ENCODE results near the gene CCDC91.

Gene CCDC91

GRCh38 chr12:28506271-28506670, 316.0 kb downstream of the CCDC91 start:
- Histone ChIP-seq H3K4me1 (ENCODE audit: control insufficient read depth in 1 of 2, insufficient read depth in 2 of 2, low read length in 2 of 2) (peaks cover 0 to 6% of the 10 kb centered on the region in 2 donors), H3K36me3 (ENCODE audit: control insufficient read depth in 1 of 2, insufficient read depth in 2 of 2, low read length in 2 of 2) (no peaks in the 10 kb centered on the region), H3K4me3 (ENCODE audit: low read depth in 1 of 2, low read length in 2 of 2) (no peak overlapping the region), H3K9me3 (ENCODE audit: control insufficient read depth in 1 of 2, low read length in 2 of 2) (no peaks in the 10 kb centered on the region), H3K27ac (ENCODE audit: low read length) (no peak overlapping the region), H3K27me3 (ENCODE audit: low read depth, low read length) (no peaks in the 10 kb centered on the region)

DNA sequence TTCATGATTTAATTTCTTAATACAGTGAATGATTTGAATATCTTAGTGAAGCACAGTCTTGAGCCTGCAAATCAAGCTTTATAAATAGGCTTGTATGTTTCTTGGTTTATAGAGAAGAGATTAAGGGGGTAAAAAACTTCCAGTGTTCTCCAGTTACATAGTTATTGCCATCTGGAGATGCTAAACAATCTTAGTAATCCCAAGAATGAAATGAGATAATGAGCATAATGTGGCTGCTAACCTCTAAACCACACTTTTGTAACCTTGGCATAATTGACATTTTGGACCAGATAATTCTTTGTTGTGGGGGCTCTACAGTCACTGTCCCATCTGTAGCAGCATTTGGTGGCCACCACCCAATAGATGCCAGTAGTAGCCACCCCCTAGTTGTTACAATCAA, 316.8 kb downstream of the CCDC91 start:
- H3K36me3 ChIP-seq (ENCODE audit: control insufficient read depth in 1 of 2, insufficient read depth in 2 of 2, low read length in 2 of 2), result no peaks in the 10 kb centered on the region
- H3K27me3 ChIP-seq (ENCODE audit: low read depth, low read length), result no peaks in the 10 kb centered on the region
- no peak overlapping the region for H3K4me3 ChIP-seq (ENCODE audit: low read depth in 1 of 2, low read length in 2 of 2)
- H3K9me3 ChIP-seq (ENCODE audit: control insufficient read depth in 1 of 2, low read length in 2 of 2), result no peaks in the 10 kb centered on the region
- H3K4me1 ChIP-seq (ENCODE audit: control insufficient read depth in 1 of 2, insufficient read depth in 2 of 2, low read length in 2 of 2), result peaks cover 0 to 6% of the 10 kb centered on the region in 2 donors
- no peak overlapping the region for H3K27ac ChIP-seq (ENCODE audit: low read length)

GRCh38 chr12:28507867-28508266, 317.6 kb downstream of the CCDC91 start:
- Histone ChIP-seq H3K36me3 (ENCODE audit: control insufficient read depth in 1 of 2, insufficient read depth in 2 of 2, low read length in 2 of 2) (no peaks in the 10 kb centered on the region), H3K27me3 (ENCODE audit: low read depth, low read length) (no peaks in the 10 kb centered on the region), H3K27ac (ENCODE audit: low read length) (no peak overlapping the region), H3K4me1 (ENCODE audit: control insufficient read depth in 1 of 2, insufficient read depth in 2 of 2, low read length in 2 of 2) (peaks cover 0 to 6% of the 10 kb centered on the region in 2 donors), H3K4me3 (ENCODE audit: low read depth in 1 of 2, low read length in 2 of 2) (no peak overlapping the region), H3K9me3 (ENCODE audit: control insufficient read depth in 1 of 2, low read length in 2 of 2) (no peaks in the 10 kb centered on the region)

DNA sequence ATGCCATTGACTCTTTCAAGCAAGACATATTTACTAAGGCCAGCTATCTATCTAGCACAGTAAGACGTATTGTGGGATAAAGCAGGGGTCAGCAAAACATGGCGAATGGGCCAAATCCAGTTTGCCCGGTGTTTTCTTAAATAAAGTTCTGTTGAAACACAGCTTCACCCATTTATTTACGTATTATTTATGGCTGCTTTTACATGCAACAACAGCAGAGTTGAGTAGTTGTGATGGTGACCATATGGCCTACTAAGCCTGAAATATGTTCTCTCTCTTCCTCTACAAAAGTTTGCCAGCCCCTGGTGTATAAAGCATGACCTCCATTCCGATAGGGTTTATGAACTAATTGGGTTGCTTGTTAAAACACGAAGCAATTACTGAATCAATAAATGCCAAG, 322.1 kb downstream of the CCDC91 start:
- H3K9me3 ChIP-seq (ENCODE audit: control insufficient read depth in 1 of 2, low read length in 2 of 2), result no peaks in the 10 kb centered on the region
- no peaks in the 10 kb centered on the region for H3K36me3 ChIP-seq (ENCODE audit: control insufficient read depth in 1 of 2, insufficient read depth in 2 of 2, low read length in 2 of 2)
- no peak overlapping the region for H3K4me3 ChIP-seq (ENCODE audit: low read depth in 1 of 2, low read length in 2 of 2)
- H3K27me3 ChIP-seq (ENCODE audit: low read depth, low read length), result no peaks in the 10 kb centered on the region
- H3K27ac ChIP-seq (ENCODE audit: low read length), result no peak overlapping the region
- no peaks in the 10 kb centered on the region for H3K4me1 ChIP-seq (ENCODE audit: control insufficient read depth in 1 of 2, insufficient read depth in 2 of 2, low read length in 2 of 2)

- no peaks in the 10 kb centered on the region for H3K27me3 ChIP-seq (ENCODE audit: low read depth, low read length)
- H3K9me3 ChIP-seq (ENCODE audit: control insufficient read depth in 1 of 2, low read length in 2 of 2), result no peaks in the 10 kb centered on the region
- H3K4me3 ChIP-seq (ENCODE audit: low read depth in 1 of 2, low read length in 2 of 2), result no peak overlapping the region
- H3K36me3 ChIP-seq (ENCODE audit: control insufficient read depth in 1 of 2, insufficient read depth in 2 of 2, low read length in 2 of 2), result no peaks in the 10 kb centered on the region
- H3K4me1 ChIP-seq (ENCODE audit: control insufficient read depth in 1 of 2, insufficient read depth in 2 of 2, low read length in 2 of 2), result no peaks in the 10 kb centered on the region
- no peak overlapping the region for H3K27ac ChIP-seq (ENCODE audit: low read length)
Measured at GRCh38 chr12:28512876-28513275, 322.6 kb downstream of the CCDC91 start.

DNA sequence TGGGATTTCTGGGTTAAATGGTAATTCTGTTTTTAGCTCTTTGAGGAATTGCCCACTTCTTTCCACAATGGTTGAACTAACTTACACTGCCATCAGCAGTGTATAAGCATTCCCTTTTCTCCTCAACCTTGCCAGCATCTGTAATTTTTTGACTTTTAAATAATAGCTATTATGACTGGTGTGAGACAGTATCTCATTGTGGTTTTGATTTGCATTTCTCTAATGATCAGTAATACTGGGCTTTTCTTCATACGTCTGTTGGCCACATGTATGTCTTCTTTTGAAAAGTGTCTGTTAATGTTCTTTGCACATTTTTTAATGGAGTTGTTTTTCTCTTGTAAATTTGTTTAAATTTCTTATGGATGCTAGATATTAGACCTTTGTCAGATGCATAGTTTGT, 323.7 kb downstream of the CCDC91 start:
- H3K36me3 ChIP-seq (ENCODE audit: control insufficient read depth in 1 of 2, insufficient read depth in 2 of 2, low read length in 2 of 2), result no peaks in the 10 kb centered on the region
- no peaks in the 10 kb centered on the region for H3K9me3 ChIP-seq (ENCODE audit: control insufficient read depth in 1 of 2, low read length in 2 of 2)
- no peak overlapping the region for H3K4me3 ChIP-seq (ENCODE audit: low read depth in 1 of 2, low read length in 2 of 2)
- no peaks in the 10 kb centered on the region for H3K4me1 ChIP-seq (ENCODE audit: control insufficient read depth in 1 of 2, insufficient read depth in 2 of 2, low read length in 2 of 2)
- H3K27ac ChIP-seq (ENCODE audit: low read length), result no peak overlapping the region
- H3K27me3 ChIP-seq (ENCODE audit: low read depth, low read length), result no peaks in the 10 kb centered on the region

DNA sequence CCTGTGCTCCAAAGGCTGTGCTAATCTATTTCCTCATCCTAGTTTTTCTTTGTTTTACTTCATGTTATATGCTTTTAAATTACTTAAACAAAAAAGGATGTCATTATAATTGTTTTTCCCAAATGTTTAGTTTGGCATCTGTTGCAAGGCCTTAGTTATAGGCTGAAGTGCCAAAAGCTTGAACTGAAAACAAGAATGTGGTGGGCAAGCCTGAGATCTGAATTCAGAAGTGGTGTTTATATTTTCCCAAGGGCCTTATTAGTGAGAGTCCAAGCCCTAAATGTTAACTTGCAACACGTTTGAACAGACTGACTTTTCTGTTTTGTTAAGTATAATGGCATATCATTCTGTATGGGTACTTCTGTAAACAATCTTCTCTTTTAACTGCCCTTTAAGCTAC, 326.8 kb downstream of the CCDC91 start:
- H3K27ac ChIP-seq (ENCODE audit: low read length), result no peak overlapping the region
- H3K36me3 ChIP-seq (ENCODE audit: control insufficient read depth in 1 of 2, insufficient read depth in 2 of 2, low read length in 2 of 2), result no peaks in the 10 kb centered on the region
- no peaks in the 10 kb centered on the region for H3K27me3 ChIP-seq (ENCODE audit: low read depth, low read length)
- H3K9me3 ChIP-seq (ENCODE audit: control insufficient read depth in 1 of 2, low read length in 2 of 2), result no peaks in the 10 kb centered on the region
- H3K4me1 ChIP-seq (ENCODE audit: control insufficient read depth in 1 of 2, insufficient read depth in 2 of 2, low read length in 2 of 2), result no peaks in the 10 kb centered on the region
- no peak overlapping the region for H3K4me3 ChIP-seq (ENCODE audit: low read depth in 1 of 2, low read length in 2 of 2)

GRCh38 chr12:28527631-28528249, 337.5 kb downstream of the CCDC91 start:
- H3K4me3 ChIP-seq (ENCODE audit: low read depth in 1 of 2, low read length in 2 of 2), result no peak overlapping the region
- H3K27me3 ChIP-seq (ENCODE audit: low read depth, low read length), result no peaks in the 10 kb centered on the region
- no peaks in the 10 kb centered on the region for H3K4me1 ChIP-seq (ENCODE audit: control insufficient read depth in 1 of 2, insufficient read depth in 2 of 2, low read length in 2 of 2)
- H3K9me3 ChIP-seq (ENCODE audit: control insufficient read depth in 1 of 2, low read length in 2 of 2), result peaks cover 0 to 13% of the 10 kb centered on the region in 2 donors
- H3K36me3 ChIP-seq (ENCODE audit: control insufficient read depth in 1 of 2, insufficient read depth in 2 of 2, low read length in 2 of 2), result no peaks in the 10 kb centered on the region
- H3K27ac ChIP-seq (ENCODE audit: low read length), result no peak overlapping the region

GRCh38 chr12:28535216-28535615, 345.0 kb downstream of the CCDC91 start:
- H3K27me3 ChIP-seq (ENCODE audit: low read depth, low read length), result no peaks in the 10 kb centered on the region
- no peak overlapping the region for H3K27ac ChIP-seq (ENCODE audit: low read length)
- peaks cover 0 to 4% of the 10 kb centered on the region in 2 donors for H3K4me1 ChIP-seq (ENCODE audit: control insufficient read depth in 1 of 2, insufficient read depth in 2 of 2, low read length in 2 of 2)
- H3K4me3 ChIP-seq (ENCODE audit: low read depth in 1 of 2, low read length in 2 of 2), result no peak overlapping the region
- no peaks in the 10 kb centered on the region for H3K36me3 ChIP-seq (ENCODE audit: control insufficient read depth in 1 of 2, insufficient read depth in 2 of 2, low read length in 2 of 2)
- H3K9me3 ChIP-seq (ENCODE audit: control insufficient read depth in 1 of 2, low read length in 2 of 2), result no peaks in the 10 kb centered on the region

- H3K9me3 ChIP-seq (ENCODE audit: control insufficient read depth in 1 of 2, low read length in 2 of 2), result no peaks in the 10 kb centered on the region
- H3K27ac ChIP-seq (ENCODE audit: low read length), result no peak overlapping the region
- H3K4me3 ChIP-seq (ENCODE audit: low read depth in 1 of 2, low read length in 2 of 2), result no peak overlapping the region
- peaks cover 0 to 4% of the 10 kb centered on the region in 2 donors for H3K4me1 ChIP-seq (ENCODE audit: control insufficient read depth in 1 of 2, insufficient read depth in 2 of 2, low read length in 2 of 2)
- no peaks in the 10 kb centered on the region for H3K36me3 ChIP-seq (ENCODE audit: control insufficient read depth in 1 of 2, insufficient read depth in 2 of 2, low read length in 2 of 2)
- no peaks in the 10 kb centered on the region for H3K27me3 ChIP-seq (ENCODE audit: low read depth, low read length)
Measured at GRCh38 chr12:28536088-28536487, 345.8 kb downstream of the CCDC91 start.

DNA sequence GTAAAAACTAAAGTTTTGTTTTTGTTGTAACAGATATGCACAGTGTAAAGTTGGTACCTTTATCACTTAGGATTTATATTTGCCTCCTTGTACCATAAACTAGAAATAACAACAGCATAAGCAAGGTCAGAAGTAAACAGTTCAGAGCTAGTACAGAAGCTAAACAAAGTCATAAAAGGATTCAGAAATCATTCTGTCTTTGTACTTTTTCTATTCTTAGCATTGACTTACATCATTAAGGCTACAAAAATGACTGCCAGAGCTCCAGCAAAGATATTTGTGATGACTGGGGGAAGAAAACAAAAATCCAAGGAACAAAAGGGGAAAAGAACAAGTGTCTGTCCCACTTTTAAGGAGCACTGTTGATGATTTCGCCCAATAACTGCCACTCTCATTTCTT, 347.2 kb downstream of the CCDC91 start:
- H3K27ac ChIP-seq (ENCODE audit: low read length), result peak overlapping the region; percentile 19

GRCh38 chr12:28539691-28540323, 349.6 kb downstream of the CCDC91 start:
- no peak overlapping the region for H3K27ac ChIP-seq (ENCODE audit: low read length)
- H3K36me3 ChIP-seq (ENCODE audit: control insufficient read depth in 1 of 2, insufficient read depth in 2 of 2, low read length in 2 of 2), result no peaks in the 10 kb centered on the region
- peaks cover 0 to 4% of the 10 kb centered on the region in 2 donors for H3K4me1 ChIP-seq (ENCODE audit: control insufficient read depth in 1 of 2, insufficient read depth in 2 of 2, low read length in 2 of 2)

More for the DNA sequence above, 347.2 kb downstream of the CCDC91 start:
- peaks cover 0 to 4% of the 10 kb centered on the region in 2 donors for H3K4me1 ChIP-seq (ENCODE audit: control insufficient read depth in 1 of 2, insufficient read depth in 2 of 2, low read length in 2 of 2)
- H3K9me3 ChIP-seq (ENCODE audit: control insufficient read depth in 1 of 2, low read length in 2 of 2), result no peaks in the 10 kb centered on the region
- no peaks in the 10 kb centered on the region for H3K27me3 ChIP-seq (ENCODE audit: low read depth, low read length)
- no peaks in the 10 kb centered on the region for H3K36me3 ChIP-seq (ENCODE audit: control insufficient read depth in 1 of 2, insufficient read depth in 2 of 2, low read length in 2 of 2)
- no peak overlapping the region for H3K4me3 ChIP-seq (ENCODE audit: low read depth in 1 of 2, low read length in 2 of 2)

More at GRCh38 chr12:28539691-28540323, 349.6 kb downstream of the CCDC91 start:
- Histone ChIP-seq H3K27me3 (ENCODE audit: low read depth, low read length) (no peaks in the 10 kb centered on the region), H3K9me3 (ENCODE audit: control insufficient read depth in 1 of 2, low read length in 2 of 2) (no peaks in the 10 kb centered on the region), H3K4me3 (ENCODE audit: low read depth in 1 of 2, low read length in 2 of 2) (no peak overlapping the region)
